Measurements from ENCODE around the gene LRCH2.
"Not testable (repeated sequence)": the region's sequence is repeated elsewhere in the genome, so short reads cannot be mapped to it uniquely, and the experiment has no call there.

Gene LRCH2

GRCh38 chrX:115209547-115209946 is 24.3 kb downstream of the LRCH2 start:
- DNase-seq = not testable (repeated sequence)

DNA sequence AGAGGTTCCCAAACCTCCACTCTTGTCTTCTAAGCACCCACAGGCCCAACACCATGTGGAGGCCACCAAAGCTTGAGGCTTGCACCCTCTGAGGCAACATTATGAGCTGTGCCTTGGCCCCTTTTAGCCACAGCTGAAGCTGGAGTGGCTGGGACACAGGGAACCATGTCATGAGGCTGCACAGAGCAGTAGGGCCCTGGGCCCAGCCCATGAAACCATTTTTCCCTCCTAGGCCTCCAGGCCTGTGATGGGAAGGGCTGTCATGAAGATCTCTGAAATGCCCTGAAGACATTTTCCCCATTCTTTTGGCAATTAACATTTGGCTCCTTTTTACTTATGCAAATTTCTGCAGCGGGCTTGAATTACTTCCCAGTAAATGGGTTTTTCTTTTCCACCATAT is 29.9 kb downstream of the LRCH2 start:
- DNase-seq = no peak

- DNase-seq = no peak
These were observed 41.6 kb downstream of the LRCH2 start for GRCh38 chrX:115192244-115192700.

- no peak for DNase-seq
These were observed 42.2 kb downstream of the LRCH2 start for GRCh38 chrX:115191490-115192243.

DNA sequence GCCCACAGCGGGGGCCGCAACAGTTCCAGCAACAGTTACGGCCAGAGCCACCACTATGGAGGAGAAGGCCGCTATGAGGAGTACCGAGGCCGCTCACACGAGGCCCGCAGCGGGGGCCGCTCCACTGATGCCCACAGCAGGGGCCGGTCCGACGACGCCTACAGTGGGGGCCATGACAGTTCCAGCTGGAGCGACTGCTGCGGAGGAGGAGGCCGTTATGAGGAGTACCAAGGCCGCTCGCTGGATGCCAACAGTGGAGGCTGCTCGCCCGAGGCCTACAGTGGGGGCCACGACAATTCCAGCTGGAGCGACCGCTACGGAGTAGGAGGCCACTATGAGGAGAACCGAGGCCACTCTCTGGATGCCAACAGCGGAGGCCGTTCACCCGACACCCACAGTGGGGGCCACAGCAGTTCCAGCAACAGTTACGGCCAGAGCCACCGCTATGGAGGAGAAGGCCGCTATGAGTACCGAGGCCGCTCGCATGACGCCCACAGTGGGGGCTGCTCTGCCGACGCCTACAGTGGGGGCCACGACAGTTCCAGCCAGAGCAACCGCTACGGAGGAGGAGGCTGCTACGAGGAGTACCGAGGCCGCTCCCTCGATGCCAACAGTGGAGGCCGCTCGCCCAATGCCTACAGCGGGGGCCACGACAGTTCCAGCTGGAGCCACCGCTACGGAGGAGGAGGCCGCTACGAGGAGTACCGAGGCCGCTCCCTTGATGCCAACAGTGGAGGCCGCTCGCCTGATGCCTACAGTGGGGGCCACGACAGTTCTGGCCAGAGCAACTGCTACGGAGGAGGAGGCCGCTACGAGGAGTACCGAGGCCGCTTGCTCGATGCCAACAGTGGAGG is 43.0 kb downstream of the LRCH2 start:
- no peak for DNase-seq

- no peak for DNase-seq
These were observed 44.0 kb downstream of the LRCH2 start for GRCh38 chrX:115189646-115190635.

DNA sequence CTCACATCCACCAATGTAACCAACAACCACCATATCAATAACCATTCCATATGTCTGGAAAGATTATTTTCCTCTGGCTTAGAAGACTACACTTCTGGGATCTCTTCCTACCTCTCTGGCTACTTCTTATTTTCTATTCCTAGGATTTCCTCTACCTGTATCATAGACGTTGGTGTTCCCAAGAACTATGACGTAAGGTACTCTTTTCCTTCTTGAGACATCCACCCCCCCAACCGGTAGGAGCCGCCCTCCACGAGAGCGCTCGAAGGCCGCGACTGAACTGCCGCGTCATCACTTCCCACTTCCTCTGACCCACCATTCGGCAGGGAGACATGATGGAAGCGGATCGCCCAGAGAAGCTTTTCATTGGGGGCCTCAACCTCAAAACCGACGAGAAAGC is 44.8 kb downstream of the LRCH2 start, which contains the start of gene RBMXL3:
Gene RBMXL3, plus strand, starts transcription at position 301 of the 400 bp plus-strand sequence. Its CDS starts 32 bp downstream, at position 333.
- no peak for DNase-seq

GRCh38 chrX:115183980-115184379 is 49.9 kb downstream of the LRCH2 start:
- DNase-seq = no peak

- DNase-seq = no peak
These were observed 55.4 kb downstream of the LRCH2 start for GRCh38 chrX:115178473-115178872.

DNA sequence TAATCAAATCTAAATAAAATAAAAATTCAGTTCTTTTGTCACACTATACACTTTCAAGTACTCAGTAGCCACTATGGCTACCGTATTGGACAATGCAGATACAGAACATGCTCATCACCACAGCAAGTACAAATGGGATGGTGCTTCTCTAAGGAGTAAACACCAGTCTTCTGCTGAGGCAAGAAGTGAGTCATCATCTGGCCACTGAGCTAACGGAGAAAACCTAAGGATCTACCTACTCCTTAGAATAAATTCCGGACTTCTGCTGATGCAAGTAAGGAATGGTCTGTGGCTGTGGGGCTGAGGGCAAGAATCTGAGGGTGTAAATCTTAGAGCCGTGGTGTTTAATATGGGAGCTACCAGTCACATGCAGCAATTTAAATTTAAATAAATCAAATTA is 56.0 kb downstream of the LRCH2 start:
- no peak for DNase-seq

- DNase-seq = no peak
These were observed 59.3 kb downstream of the LRCH2 start for GRCh38 chrX:115174548-115174947.

DNA sequence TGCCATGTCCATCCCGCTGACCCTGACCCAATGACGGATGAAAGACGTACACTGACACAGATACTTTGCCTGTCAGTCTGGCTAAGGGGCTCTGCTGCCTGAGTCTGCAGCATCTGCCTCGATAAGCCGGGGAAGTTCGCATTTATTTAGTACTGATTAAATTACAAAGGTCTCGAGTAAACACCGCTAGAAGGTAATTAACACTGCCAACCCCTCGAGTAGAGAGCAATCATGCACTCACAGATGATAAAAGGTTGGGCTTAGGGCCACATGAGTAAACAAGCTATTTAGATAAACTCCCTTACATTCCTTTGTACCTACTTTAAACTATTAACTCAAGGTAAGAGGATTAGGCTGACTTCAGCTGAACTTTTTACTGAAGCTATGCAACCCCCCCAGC is 60.7 kb downstream of the LRCH2 start:
- no peak for DNase-seq

GRCh38 chrX:115147220-115147619 is 86.7 kb downstream of the LRCH2 start:
- DNase-seq = peak in 1 of 2 experiments; percentile 6

DNA sequence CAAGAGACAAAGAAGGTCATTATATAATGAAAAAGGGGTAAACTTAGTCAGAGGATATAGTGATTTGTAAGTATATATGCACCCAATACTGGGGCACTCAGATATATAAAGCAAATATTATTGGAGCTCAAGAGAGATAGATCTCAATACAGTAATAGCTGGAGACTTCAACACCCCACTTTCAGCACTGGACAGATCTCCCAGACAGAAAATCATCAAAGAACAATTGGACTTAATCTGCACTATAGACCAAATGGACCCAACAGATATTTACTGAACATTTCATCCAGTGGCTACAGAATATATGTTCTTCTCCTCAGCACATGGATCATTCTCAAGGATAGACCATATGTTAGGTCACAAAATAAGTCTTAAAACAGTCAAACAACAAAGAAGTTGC is 91.8 kb downstream of the LRCH2 start:
- no peak for DNase-seq

- DNase-seq = no peak
These were observed 95.9 kb downstream of the LRCH2 start for GRCh38 chrX:115138040-115138439.

DNA sequence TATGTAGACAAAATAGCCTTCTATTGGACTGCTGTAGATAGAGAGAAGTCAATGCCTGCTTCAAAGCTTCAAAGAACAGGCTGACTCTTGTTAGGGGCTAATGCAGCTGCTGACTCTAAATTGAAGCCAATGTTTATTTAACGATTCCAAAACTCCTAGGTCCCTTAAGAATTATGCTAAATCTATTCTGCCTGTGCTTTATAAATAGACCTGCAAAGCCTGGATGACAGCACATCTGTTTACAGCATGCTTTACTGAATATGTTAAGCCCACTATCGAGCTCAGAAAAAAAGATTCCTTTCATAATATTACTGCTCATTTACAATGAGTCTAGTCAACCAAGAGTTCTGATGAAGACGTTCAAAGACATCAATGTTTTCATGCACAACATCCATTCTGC is 99.5 kb downstream of the LRCH2 start:
- DNase-seq = no peak

- no peak for DNase-seq
These were observed 121.5 kb downstream of the LRCH2 start for GRCh38 chrX:115112411-115112810.

- DNase-seq = no peak
These were observed 135.0 kb downstream of the LRCH2 start for GRCh38 chrX:115098897-115099296.

GRCh38 chrX:115093191-115093590 is 140.7 kb downstream of the LRCH2 start:
- no peak for DNase-seq

GRCh38 chrX:115089419-115089818 is 144.5 kb downstream of the LRCH2 start:
- DNase-seq = no peak

DNA sequence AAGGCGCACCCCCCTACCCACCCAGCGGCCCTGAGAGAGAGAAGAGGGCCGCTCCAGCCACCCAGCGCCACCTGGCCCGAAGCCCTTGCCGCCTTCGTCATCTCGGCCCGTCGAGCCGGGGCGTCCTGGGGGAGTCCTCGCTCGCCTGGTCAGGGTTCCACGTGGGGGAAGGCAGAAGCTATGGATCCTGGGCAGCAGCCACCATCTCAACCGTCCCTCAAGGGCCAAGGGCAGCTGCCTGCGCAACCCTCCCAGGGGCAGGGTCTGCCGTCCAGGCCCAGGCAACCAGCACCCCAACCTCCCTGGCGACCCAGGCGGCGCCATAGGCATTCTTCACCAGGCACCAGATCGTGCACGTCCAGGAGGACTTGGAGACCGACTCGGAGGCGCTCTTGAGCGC is 165.0 kb downstream of the LRCH2 start:
- no peak for DNase-seq

GRCh38 chrX:115067812-115068211 is 166.1 kb downstream of the LRCH2 start:
- no peak for DNase-seq

- no peak for DNase-seq
These were observed 168.6 kb downstream of the LRCH2 start for GRCh38 chrX:115065304-115065703.
